Sigmoid colon (tissue), 7 donors: ENCODE measurements around the gene ABCC1. TPM values are rescaled to one million over a fixed set of nuclear protein-coding genes. Genes with fewer than 3 reads are reported as not detected.

Source experiments
- DNase-seq: peaks from one replicate; pipeline ENCODE4 v3.0.0-alpha.2; 2019
- H3K27ac ChIP-seq, 4 donors: fragments of 200-600 bp; sonication (generic); one replicate each; pipeline ENCODE4 v1.5.1; 2016 to 2019; ENCODE audit warnings: mild to moderate bottlenecking in 1 of 4
- H3K27me3 ChIP-seq, 3 donors: fragments of 200-600 bp; sonication (generic); one replicate each; pipeline ENCODE4 v1.5.1; 2019; ENCODE audit warnings: mild to moderate bottlenecking in 1 of 3
- H3K36me3 ChIP-seq, 4 donors: fragments of 200-600 bp; sonication (generic); one replicate each; pipeline ENCODE4 v1.5.1; 2016 to 2019
- H3K4me1 ChIP-seq, 4 donors: fragments of 200-600 bp; sonication (generic); one replicate each; pipeline ENCODE4 v1.5.1; 2017 to 2019
- H3K4me3 ChIP-seq, 4 donors: fragments of 200-600 bp; sonication (generic); one replicate each; pipeline ENCODE4 v1.5.1; 2017 to 2019; ENCODE audit warnings: mild to moderate bottlenecking in 2 of 4, moderate library complexity in 1 of 4
- H3K9me3 ChIP-seq, 4 donors: fragments of 200-600 bp in 3 of 4; sonication (generic) in 3 of 4; one replicate each; pipeline versions ENCODE4 v1.5.1 to v1.6.1; 2013 to 2019
- EP300 ChIP-seq, 4 donors: sonication (generic); formaldehyde crosslinking; IDR thresholded peaks; one replicate each; pipeline ENCODE4 v1.6.1; 2017; ENCODE audit warnings: antibody characterized with exemption in 4 of 4
- POLR2A ChIP-seq, 2 donors: fragments of 450-650 bp; IDR thresholded peaks; one replicate each; pipeline ENCODE4 v1.6.1; 2016; ENCODE audit warnings: antibody characterized with exemption in 2 of 2, mild to moderate bottlenecking in 2 of 2, moderate library complexity in 2 of 2
- POLR2AphosphoS5 ChIP-seq, 4 donors: sonication (generic); formaldehyde crosslinking; IDR thresholded peaks; one replicate each; pipeline ENCODE4 v1.6.1; 2017; ENCODE audit warnings: antibody characterized with exemption in 4 of 4
- WGBS, 2 donors: extraction: QIAGEN DNeasy Blood & Tissue Kit; methylation state at CpG; one replicate each; pipeline ENCODE4 v1.1.7; 2013; 5-methylcytosine and 5-hydroxymethylcytosine counted together
- intact Hi-C: fragments of 100-400 bp; cut with DNase I; formaldehyde crosslinking; loops from one replicate; pipeline ENCODE4 v1.15.1; 2023
- polyA plus RNA-seq, 3 donors: library from polyadenylated mRNA; stranded (reverse); fragments of 200-250 nt; gene quantifications; one replicate each; pipeline ENCODE4 v1.2.3, GENCODE V29; 2013
- total RNA-seq, 4 donors: library from RNA; depleted of rRNA; stranded (reverse); fragments of >200 nt; gene quantifications; one replicate each; pipeline ENCODE4 v1.1.0, GENCODE V29; 2016
- TF ChIP-seq, protein P1 (sequence below), 4 experiments: fragments of 450-650 bp in 3 of 4; fragments of 200-600 bp in 1 of 4; IDR thresholded peaks; one replicate each; pipeline ENCODE4 v1.5.1; 2016 to 2019; ENCODE audit warnings: antibody characterized with exemption in 4 of 4, mild to moderate bottlenecking in 3 of 4, moderate library complexity in 2 of 4
- donor health status: healthy with polysubstance abuse.
- donor health status: Bipolar disorder and iron deficiency.
- donor health status: healthy.

Gene ABCC1
- total and polyA plus RNA-seq, 7 donors = 1.8 to 51.8 (median 22.5) TPM

GRCh38 chr16:16075488-16076422, 126.3 kb downstream of the ABCC1 start:
- peaks cover 0 to 20% (median 3%) of the 10 kb centered on the region in 4 donors for H3K36me3 ChIP-seq
- DNase-seq = peak; percentile 86
- H3K4me1 ChIP-seq = peaks cover 0 to 89% (median 78%) of the 10 kb centered on the region in 4 donors
- no peaks in the 10 kb centered on the region for H3K27me3 ChIP-seq
- no peaks in the 10 kb centered on the region for H3K9me3 ChIP-seq
- TF ChIP-seq POLR2A (IDR thresholded peaks at IDR 0.05) (no peak), POLR2AphosphoS5 (IDR thresholded peaks at IDR 0.05) (peak in 1 of 4 donors; percentile 35)
- peak overlapping the region; percentile 75 to 92 (median 85) for H3K27ac ChIP-seq
- intact Hi-C loops = no loop called here
- no peak overlapping the region for H3K4me3 ChIP-seq
- 82 to 92% methylated on average over 31 of the region's 31 CpGs for WGBS, 2 donors

DNA sequence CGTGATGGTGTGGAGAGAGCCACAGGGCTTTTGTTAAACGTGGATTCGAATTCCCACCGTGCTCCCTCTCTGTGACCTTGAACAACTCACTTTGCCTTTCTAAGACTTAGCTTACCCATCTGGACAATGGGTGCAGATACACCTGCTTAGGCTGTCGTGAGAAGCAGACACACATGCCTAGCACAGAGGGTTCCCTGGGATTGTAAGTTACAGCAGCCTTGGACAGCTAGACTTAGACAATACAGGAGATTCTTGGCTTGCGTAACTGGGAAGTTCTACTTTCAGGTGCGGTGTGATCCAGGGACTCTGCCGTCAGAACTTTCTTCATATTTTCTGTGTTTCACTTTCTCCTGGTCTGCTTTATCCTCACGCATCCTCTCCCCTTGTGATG, 127.0 kb downstream of the ABCC1 start:
- no peak for TF ChIP-seq POLR2AphosphoS5 (IDR thresholded peaks at IDR 0.05)
- no peak for TF ChIP-seq EP300 (IDR thresholded peaks at IDR 0.05)
- no peak for TF ChIP-seq POLR2A (IDR thresholded peaks at IDR 0.05)
- TF ChIP-seq, protein P1, sequence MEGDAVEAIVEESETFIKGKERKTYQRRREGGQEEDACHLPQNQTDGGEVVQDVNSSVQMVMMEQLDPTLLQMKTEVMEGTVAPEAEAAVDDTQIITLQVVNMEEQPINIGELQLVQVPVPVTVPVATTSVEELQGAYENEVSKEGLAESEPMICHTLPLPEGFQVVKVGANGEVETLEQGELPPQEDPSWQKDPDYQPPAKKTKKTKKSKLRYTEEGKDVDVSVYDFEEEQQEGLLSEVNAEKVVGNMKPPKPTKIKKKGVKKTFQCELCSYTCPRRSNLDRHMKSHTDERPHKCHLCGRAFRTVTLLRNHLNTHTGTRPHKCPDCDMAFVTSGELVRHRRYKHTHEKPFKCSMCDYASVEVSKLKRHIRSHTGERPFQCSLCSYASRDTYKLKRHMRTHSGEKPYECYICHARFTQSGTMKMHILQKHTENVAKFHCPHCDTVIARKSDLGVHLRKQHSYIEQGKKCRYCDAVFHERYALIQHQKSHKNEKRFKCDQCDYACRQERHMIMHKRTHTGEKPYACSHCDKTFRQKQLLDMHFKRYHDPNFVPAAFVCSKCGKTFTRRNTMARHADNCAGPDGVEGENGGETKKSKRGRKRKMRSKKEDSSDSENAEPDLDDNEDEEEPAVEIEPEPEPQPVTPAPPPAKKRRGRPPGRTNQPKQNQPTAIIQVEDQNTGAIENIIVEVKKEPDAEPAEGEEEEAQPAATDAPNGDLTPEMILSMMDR (IDR thresholded peaks at IDR 0.05) = no peak
- WGBS, 2 donors = 92 to 94% methylated on average over 9 of the region's 9 CpGs
- H3K27me3 ChIP-seq = no peaks in the 10 kb centered on the region
- peak overlapping the region; percentile 75 to 92 (median 85) for H3K27ac ChIP-seq
- no peak overlapping the region for H3K4me3 ChIP-seq
- no peak for DNase-seq
- no peaks in the 10 kb centered on the region for H3K9me3 ChIP-seq
- H3K4me1 ChIP-seq = peaks cover 0 to 88% (median 79%) of the 10 kb centered on the region in 4 donors
- intact Hi-C loops = no loop called here
- peaks cover 0 to 20% (median 3%) of the 10 kb centered on the region in 4 donors for H3K36me3 ChIP-seq

DNA sequence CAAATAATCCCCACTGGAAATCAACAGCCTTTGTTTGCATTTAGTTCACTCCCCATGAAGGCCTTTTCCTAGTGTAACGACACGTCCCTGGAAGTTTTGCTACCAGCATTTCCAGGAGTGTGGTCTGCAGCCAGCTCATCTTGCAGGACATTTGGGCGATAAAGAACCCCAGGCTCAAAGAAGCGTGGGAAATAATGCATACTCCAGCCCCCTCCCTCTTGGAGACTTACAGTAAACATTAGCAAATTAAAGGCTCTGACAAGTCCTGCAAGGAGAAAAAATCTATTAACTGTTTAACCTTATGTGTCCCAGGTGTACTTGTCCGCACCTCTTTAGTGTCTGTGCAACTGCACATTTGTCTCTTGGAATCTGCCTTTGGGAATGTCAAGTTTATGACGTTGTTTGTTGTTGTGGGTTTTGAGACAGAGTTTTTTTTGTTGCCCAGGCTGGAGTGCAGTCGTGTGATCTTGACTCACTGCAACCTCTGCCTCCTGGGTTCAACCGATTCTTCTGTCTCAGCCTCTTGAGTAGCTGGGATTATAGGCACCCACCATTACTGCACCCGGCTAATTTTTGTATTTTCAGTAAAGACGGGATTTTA, 131.1 kb downstream of the ABCC1 start:
- WGBS, 2 donors = 88 to 94% methylated on average over 10 of the region's 10 CpGs
- no peak overlapping the region for H3K4me3 ChIP-seq
- peak overlapping the region; percentile 75 to 92 (median 85) for H3K27ac ChIP-seq
- no peak for DNase-seq
- TF ChIP-seq, protein P1 (IDR thresholded peaks at IDR 0.05) = no peak
- no peak for TF ChIP-seq POLR2AphosphoS5 (IDR thresholded peaks at IDR 0.05)
- peaks cover 0 to 5% (median 0%) of the 10 kb centered on the region in 4 donors for H3K9me3 ChIP-seq
- intact Hi-C loops = no loop called here
- H3K36me3 ChIP-seq = peaks cover 10 to 48% (median 20%) of the 10 kb centered on the region in 4 donors
- H3K4me1 ChIP-seq = peaks cover 0 to 60% (median 54%) of the 10 kb centered on the region in 4 donors
- no peaks in the 10 kb centered on the region for H3K27me3 ChIP-seq

DNA sequence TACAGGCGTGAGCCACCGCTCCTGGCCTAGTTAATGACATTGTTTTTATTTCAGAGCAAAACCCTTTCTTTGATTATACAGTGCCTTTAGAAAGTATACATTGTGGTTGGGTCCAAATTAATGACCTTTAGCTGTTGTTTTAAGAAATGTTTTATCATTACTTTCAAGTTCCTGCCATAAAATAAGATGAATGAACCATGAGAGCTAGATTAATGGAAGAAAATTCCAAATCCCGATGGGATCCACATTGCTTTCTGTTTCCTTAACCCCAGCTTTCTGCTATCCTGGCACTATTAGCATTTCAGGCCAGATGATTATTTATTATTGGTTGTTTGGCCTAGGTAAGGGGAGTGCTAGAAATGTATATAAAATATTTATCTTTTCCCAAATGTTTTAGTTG, 131.7 kb downstream of the ABCC1 start:
- Histone ChIP-seq H3K27me3 (no peaks in the 10 kb centered on the region), H3K36me3 (peaks cover 10 to 54% (median 25%) of the 10 kb centered on the region in 4 donors), H3K27ac (peak overlapping the region; percentile 75 to 92 (median 85)), H3K4me1 (peaks cover 0 to 60% (median 54%) of the 10 kb centered on the region in 4 donors), H3K4me3 (no peak overlapping the region), H3K9me3 (peaks cover 0 to 5% (median 0%) of the 10 kb centered on the region in 4 donors)
- TF ChIP-seq, protein P1 (IDR thresholded peaks at IDR 0.05) = no peak
- TF ChIP-seq POLR2A (IDR thresholded peaks at IDR 0.05) (no peak), POLR2AphosphoS5 (IDR thresholded peaks at IDR 0.05) (no peak), EP300 (IDR thresholded peaks at IDR 0.05) (no peak)
- intact Hi-C loops = no loop called here
- no peak for DNase-seq
- WGBS, 2 donors = 84 to 90% methylated on average over 3 of the region's 3 CpGs

DNA sequence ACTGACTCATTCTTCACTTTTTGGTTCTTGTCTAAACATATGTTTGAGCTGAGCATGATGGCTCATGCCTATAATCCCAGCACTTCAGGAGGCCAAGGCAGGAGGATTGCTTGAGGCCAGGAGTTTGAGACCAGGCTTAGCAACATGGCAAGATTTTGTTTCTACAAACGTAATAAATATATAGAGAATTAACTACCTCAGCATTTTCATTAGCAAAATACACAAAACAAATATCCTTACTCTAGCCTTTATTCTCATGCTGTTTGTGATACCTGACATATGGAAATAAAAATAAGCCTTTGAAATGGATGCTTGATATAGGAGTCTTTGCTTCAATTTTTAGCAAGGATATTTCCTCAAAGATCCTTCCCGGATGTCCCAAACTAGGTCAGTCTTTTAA, 132.8 kb downstream of the ABCC1 start:
- Histone ChIP-seq H3K27me3 (no peaks in the 10 kb centered on the region), H3K27ac (peak overlapping the region; percentile 75 to 92 (median 85)), H3K9me3 (peaks cover 0 to 5% (median 0%) of the 10 kb centered on the region in 4 donors), H3K4me1 (peaks cover 0 to 60% (median 54%) of the 10 kb centered on the region in 4 donors), H3K4me3 (no peak overlapping the region), H3K36me3 (peaks cover 10 to 53% (median 25%) of the 10 kb centered on the region in 4 donors)
- intact Hi-C loops = no loop called here
- DNase-seq = no peak
- WGBS, 2 donors = 94 to 95% methylated on average over 2 of the region's 2 CpGs
- TF ChIP-seq POLR2AphosphoS5 (IDR thresholded peaks at IDR 0.05) (no peak), POLR2A (IDR thresholded peaks at IDR 0.05) (no peak), EP300 (IDR thresholded peaks at IDR 0.05) (no peak)
- TF ChIP-seq, protein P1 (IDR thresholded peaks at IDR 0.05) = no peak
